Measurements from ENCODE around the gene HEG1. TPM values are rescaled to one million over a fixed set of nuclear protein-coding genes. Genes with fewer than 3 reads are reported as not detected.

The HEG1 gene
- total RNA-seq, 1 experiment from 2014 or later, result 14.6 TPM

GRCh38 chr3:125032683-125033082 is 23.1 kb downstream of the HEG1 start (continued):
- no peak for TF ChIP-seq ZNF532 (CRISPR knock-in tag; IDR thresholded peaks at IDR 0.05; ENCODE audit: borderline replicate concordance)
- no peak for TF ChIP-seq ATF6 (CRISPR knock-in tag; IDR thresholded peaks at IDR 0.05)

- Mint-ChIP-seq H3K4me1 (peaks cover 18% of the 10 kb centered on the region), H3K27me3 (ENCODE audit: low read depth) (no peaks in the 10 kb centered on the region), H3K9me3 (peaks cover 26% of the 10 kb centered on the region), H3K36me3 (peaks cover 27% of the 10 kb centered on the region), H3K4me3 (no peak overlapping the region), H3K27ac (no peak overlapping the region)
- ATAC-seq (peak; percentile 89), DNase-seq (ENCODE audit: low spot score) (no peak)
- ChIA-PET POLR2A (no interaction called here), CTCF (interaction anchor here (0.8 to 0.9 kb wide), 2 partner anchors 37 to 109 kb away, joined by 3 read pairs; no protein-coding TSS in a partner anchor)
- no peak for TF ChIP-seq HMGXB4 (CRISPR knock-in tag; IDR thresholded peaks at IDR 0.05)
- no peak for TF ChIP-seq CDX4 (CRISPR knock-in tag; IDR thresholded peaks at IDR 0.05; ENCODE audit: borderline replicate concordance)
- no peak for TF ChIP-seq ZNF512 (CRISPR knock-in tag; IDR thresholded peaks at IDR 0.05; ENCODE audit: borderline replicate concordance)
Observed at GRCh38 chr3:125032100-125032643, 23.6 kb downstream of the HEG1 start.

GRCh38 chr3:125031544-125031943 is 24.3 kb downstream of the HEG1 start:
- ATAC-seq, result no peak

More at GRCh38 chr3:125031544-125031943, 24.3 kb downstream of the HEG1 start:
- Mint-ChIP-seq H3K27ac (no peak overlapping the region), H3K9me3 (peaks cover 25% of the 10 kb centered on the region), H3K36me3 (peaks cover 30% of the 10 kb centered on the region), H3K4me1 (peaks cover 18% of the 10 kb centered on the region), H3K4me3 (no peak overlapping the region), H3K27me3 (ENCODE audit: low read depth) (no peaks in the 10 kb centered on the region)
- TF ChIP-seq NR3C1 (CRISPR knock-in tag; conservative IDR thresholded peaks at IDR 0.05; ENCODE audit: low read depth), result no peak
- TF ChIP-seq USF2 (CRISPR knock-in tag; IDR thresholded peaks at IDR 0.05), result no peak
- TF ChIP-seq GRHL2 (CRISPR knock-in tag; IDR thresholded peaks at IDR 0.05; ENCODE audit: insufficient replicate concordance, severe bottlenecking), result no peak
- TF ChIP-seq ZNF263 (CRISPR knock-in tag; IDR thresholded peaks at IDR 0.05; ENCODE audit: low read depth), result no peak
- no peak for TF ChIP-seq NR2C2 (CRISPR knock-in tag; IDR thresholded peaks at IDR 0.05)
- no peak for TF ChIP-seq ZMAT4 (CRISPR knock-in tag; IDR thresholded peaks at IDR 0.05)
- DNase-seq (ENCODE audit: low spot score), result no peak
- POLR2A ChIA-PET, result no interaction called here
- CTCF ChIA-PET, result no interaction called here
